ENCODE results near the gene HCN1. TPM values are rescaled to one million over a fixed set of nuclear protein-coding genes. Genes with fewer than 3 reads are reported as not detected.

Gene HCN1
- total and polyA plus RNA-seq, 2 of the 8 experiments (the other 6 are each of a cell fraction or from before 2014, with no cell fraction given): 1.1 to 6.7 TPM

GRCh38 chr5:45385321-45386058 lies 310.7 kb downstream of the HCN1 start (continued):
- TF ChIP-seq, protein P1, sequence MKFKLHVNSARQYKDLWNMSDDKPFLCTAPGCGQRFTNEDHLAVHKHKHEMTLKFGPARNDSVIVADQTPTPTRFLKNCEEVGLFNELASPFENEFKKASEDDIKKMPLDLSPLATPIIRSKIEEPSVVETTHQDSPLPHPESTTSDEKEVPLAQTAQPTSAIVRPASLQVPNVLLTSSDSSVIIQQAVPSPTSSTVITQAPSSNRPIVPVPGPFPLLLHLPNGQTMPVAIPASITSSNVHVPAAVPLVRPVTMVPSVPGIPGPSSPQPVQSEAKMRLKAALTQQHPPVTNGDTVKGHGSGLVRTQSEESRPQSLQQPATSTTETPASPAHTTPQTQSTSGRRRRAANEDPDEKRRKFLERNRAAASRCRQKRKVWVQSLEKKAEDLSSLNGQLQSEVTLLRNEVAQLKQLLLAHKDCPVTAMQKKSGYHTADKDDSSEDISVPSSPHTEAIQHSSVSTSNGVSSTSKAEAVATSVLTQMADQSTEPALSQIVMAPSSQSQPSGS (IDR thresholded peaks at IDR 0.05; ENCODE audit: low read length): no peak

Data from H1 (cell line).